ENCODE results near the gene THSD7A. TPM values are rescaled to one million over a fixed set of nuclear protein-coding genes. Genes with fewer than 3 reads are reported as not detected.

The THSD7A gene
- total RNA-seq, 1 donor from 2014 or later = 14.3 TPM

GRCh38 chr7:11369696-11370095 lies 462.3 kb downstream of the THSD7A start:
- Mint-ChIP-seq H3K4me3 (no peak overlapping the region), H3K9me3 (no peaks in the 10 kb centered on the region), H3K27ac (no peak overlapping the region), H3K27me3 (peaks cover 8% of the 10 kb centered on the region), H3K36me3 (no peaks in the 10 kb centered on the region), H3K4me1 (ENCODE audit: unreplicated experiment) (no peaks in the 10 kb centered on the region)
- TF ChIP-seq CTCF (conservative IDR thresholded peaks at IDR 0.05) = no peak
- no peak for DNase-seq (ENCODE audit: extremely low spot score, unreplicated experiment)

GRCh38 chr7:11366118-11366517 lies 465.9 kb downstream of the THSD7A start:
- Mint-ChIP-seq H3K27ac (no peak overlapping the region), H3K9me3 (no peaks in the 10 kb centered on the region), H3K27me3 (peaks cover 12% of the 10 kb centered on the region), H3K4me1 (ENCODE audit: unreplicated experiment) (no peaks in the 10 kb centered on the region), H3K4me3 (no peak overlapping the region), H3K36me3 (no peaks in the 10 kb centered on the region)
- DNase-seq (ENCODE audit: extremely low spot score, unreplicated experiment) = no peak
- TF ChIP-seq CTCF (conservative IDR thresholded peaks at IDR 0.05) = no peak

- no peaks in the 10 kb centered on the region for H3K36me3 Mint-ChIP-seq
- no peak overlapping the region for H3K4me3 Mint-ChIP-seq
- peaks cover 6% of the 10 kb centered on the region for H3K4me1 Mint-ChIP-seq (ENCODE audit: unreplicated experiment)
- no peaks in the 10 kb centered on the region for H3K9me3 Mint-ChIP-seq
- no peak overlapping the region for H3K27ac Mint-ChIP-seq
- no peak for TF ChIP-seq CTCF (conservative IDR thresholded peaks at IDR 0.05)
- H3K27me3 Mint-ChIP-seq = peaks cover under 1% of the 10 kb centered on the region
- DNase-seq (ENCODE audit: extremely low spot score, unreplicated experiment) = no peak
These were observed 473.4 kb downstream of the THSD7A start for GRCh38 chr7:11358637-11359036.

- peaks cover 6% of the 10 kb centered on the region for H3K4me1 Mint-ChIP-seq (ENCODE audit: unreplicated experiment)
- no peak for DNase-seq (ENCODE audit: extremely low spot score, unreplicated experiment)
- no peaks in the 10 kb centered on the region for H3K36me3 Mint-ChIP-seq
- TF ChIP-seq CTCF (conservative IDR thresholded peaks at IDR 0.05) = no peak
- H3K27me3 Mint-ChIP-seq = peaks cover 2% of the 10 kb centered on the region
- H3K9me3 Mint-ChIP-seq = peaks cover 5% of the 10 kb centered on the region
- no peak overlapping the region for H3K4me3 Mint-ChIP-seq
- H3K27ac Mint-ChIP-seq = no peak overlapping the region
These were observed 476.5 kb downstream of the THSD7A start for GRCh38 chr7:11355399-11356005.

- Mint-ChIP-seq H3K27ac (no peak overlapping the region), H3K36me3 (peaks cover 6% of the 10 kb centered on the region), H3K4me1 (ENCODE audit: unreplicated experiment) (peaks cover 14% of the 10 kb centered on the region), H3K27me3 (peaks cover 5% of the 10 kb centered on the region), H3K4me3 (no peak overlapping the region), H3K9me3 (peaks cover 6% of the 10 kb centered on the region)
- DNase-seq (ENCODE audit: extremely low spot score, unreplicated experiment) = no peak
- no peak for TF ChIP-seq CTCF (conservative IDR thresholded peaks at IDR 0.05)
These were observed 485.7 kb downstream of the THSD7A start for GRCh38 chr7:11346302-11346701.

- Mint-ChIP-seq H3K27ac (peak overlapping the region; percentile 32), H3K4me3 (no peak overlapping the region), H3K9me3 (peaks cover 3% of the 10 kb centered on the region), H3K27me3 (peaks cover 5% of the 10 kb centered on the region), H3K36me3 (peaks cover 6% of the 10 kb centered on the region), H3K4me1 (ENCODE audit: unreplicated experiment) (peaks cover 17% of the 10 kb centered on the region)
- TF ChIP-seq CTCF (conservative IDR thresholded peaks at IDR 0.05) = no peak
- DNase-seq (ENCODE audit: extremely low spot score, unreplicated experiment) = no peak
These were observed 486.4 kb downstream of the THSD7A start for GRCh38 chr7:11345621-11346020.

All from type B pancreatic cell (in vitro differentiated cells).